Uterus (tissue), 2 donors: Measurements from ENCODE around the gene LSP1.
"Not testable (repeated sequence)": the region's sequence is repeated elsewhere in the genome, so short reads cannot be mapped to it uniquely, and the experiment has no call there.

Source experiments
- CTCF ChIP-seq, 4 experiments: fragments of 200-600 bp in 2 of 4; fragments of 450-650 bp in 2 of 4; sonication (generic) in 2 of 4; IDR thresholded peaks; one replicate each; pipeline ENCODE4 v1.5.1; 2016 to 2019; ENCODE audit warnings: antibody characterized with exemption in 4 of 4, mild to moderate bottlenecking in 2 of 4, moderate library complexity in 1 of 4
- POLR2A ChIP-seq, 2 donors: fragments of 450-650 bp; IDR thresholded peaks; one replicate each; pipeline ENCODE4 v1.6.1; 2016; ENCODE audit warnings: antibody characterized with exemption in 2 of 2, mild to moderate bottlenecking in 1 of 2, moderate library complexity in 1 of 2

DNA sequence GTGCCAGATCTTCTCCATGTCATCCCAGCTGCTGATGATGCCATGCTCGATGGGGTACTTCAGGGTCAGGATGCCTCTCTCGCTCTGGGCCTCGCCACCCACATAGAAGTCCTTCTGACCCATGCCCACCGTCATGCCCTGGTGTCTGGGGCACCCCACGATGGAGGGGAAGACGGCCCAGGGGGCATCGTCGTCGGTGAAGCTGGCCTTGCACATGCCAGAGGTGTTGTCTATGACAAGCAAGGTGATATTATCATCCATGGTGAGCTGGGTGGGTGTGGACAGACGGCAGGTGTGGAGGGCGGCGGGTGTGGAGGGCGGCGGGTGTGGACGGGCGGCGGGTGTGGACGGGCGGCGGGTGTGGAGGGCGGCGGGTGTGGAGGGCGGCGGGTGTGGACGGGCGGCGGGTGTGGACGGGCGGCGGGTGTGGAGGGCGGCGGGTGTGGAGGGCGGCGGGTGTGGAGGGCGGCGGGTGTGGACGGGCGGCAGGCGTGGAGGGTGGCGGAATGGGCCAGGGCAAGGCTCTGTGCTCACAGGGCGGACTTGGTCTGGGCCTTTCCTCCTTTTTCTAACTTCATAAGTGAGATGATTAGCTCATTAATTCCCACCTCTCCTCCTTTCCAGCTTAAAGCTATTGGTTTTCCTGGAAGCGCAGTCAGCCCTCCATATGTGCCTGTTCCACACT lies 48.9 kb upstream of the LSP1 start:
- not testable (repeated sequence) for TF ChIP-seq CTCF, POLR2A (IDR thresholded peaks at IDR 0.05)
